ENCODE data around the gene SLC37A3. TPM values are rescaled to one million over a fixed set of nuclear protein-coding genes. Genes with fewer than 3 reads are reported as not detected.

Gene SLC37A3
- total RNA-seq, 2 donors from 2014 or later, result 37.4 to 55.7 TPM

GRCh38 chr7:140393756-140394306 lies 4.5 kb downstream of the SLC37A3 start:
- Histone ChIP-seq H3K9me3 (no peaks in the 10 kb centered on the region), H3K27ac (no peak overlapping the region), H3K4me1 (peaks cover 41% of the 10 kb centered on the region), H3K27me3 (no peaks in the 10 kb centered on the region), H3K36me3 (replicated peaks in 1 of 2; ENCODE audit: insufficient read depth in 1 of 2, low read depth in 2 of 2) (no peaks in the 10 kb centered on the region), H3K4me3 (no peak overlapping the region)
- TF ChIP-seq POLR2A (IDR thresholded peaks at IDR 0.05) (no peak), CTCF (IDR thresholded peaks at IDR 0.05) (no peak)
- 92 to 96% methylated on average over 12 of the region's 12 CpGs for WGBS, 2 donors
- ATAC-seq (no peak), DNase-seq (no peak)
- intact Hi-C loops (cut with DNase I), result no loop called here

GRCh38 chr7:140391634-140392033 lies 6.7 kb downstream of the SLC37A3 start:
- TF ChIP-seq POLR2A (IDR thresholded peaks at IDR 0.05) (no peak), CTCF (IDR thresholded peaks at IDR 0.05) (no peak)
- intact Hi-C loops (cut with DNase I), result no loop called here
- Histone ChIP-seq H3K4me3 (no peak overlapping the region), H3K27me3 (no peaks in the 10 kb centered on the region), H3K9me3 (no peaks in the 10 kb centered on the region), H3K4me1 (peaks cover 30% of the 10 kb centered on the region), H3K27ac (no peak overlapping the region), H3K36me3 (replicated peaks in 1 of 2; ENCODE audit: insufficient read depth in 1 of 2, low read depth in 2 of 2) (no peaks in the 10 kb centered on the region)
- DNase-seq (no peak), ATAC-seq (no peak)
- 75 to 79% methylated on average over 1 of the region's 1 CpG for WGBS, 2 donors

- Histone ChIP-seq H3K36me3 (replicated peaks in 1 of 2; ENCODE audit: insufficient read depth in 1 of 2, low read depth in 2 of 2) (no peaks in the 10 kb centered on the region), H3K4me3 (no peak overlapping the region), H3K27me3 (no peaks in the 10 kb centered on the region), H3K27ac (no peak overlapping the region), H3K4me1 (peaks cover 22% of the 10 kb centered on the region), H3K9me3 (no peaks in the 10 kb centered on the region)
- DNase-seq (peak in 1 of 4 donors; percentile 15), ATAC-seq (no peak)
- 63 to 79% methylated on average over 8 of the region's 8 CpGs for WGBS, 2 donors
- no peak for TF ChIP-seq CTCF (IDR thresholded peaks at IDR 0.05)
- no peak for TF ChIP-seq POLR2A (IDR thresholded peaks at IDR 0.05)
- intact Hi-C loops (cut with DNase I), result no loop called here
Measured at GRCh38 chr7:140390466-140391190, 7.7 kb downstream of the SLC37A3 start.

- DNase-seq, result no peak
- Histone ChIP-seq H3K9me3 (no peaks in the 10 kb centered on the region), H3K4me3 (no peak overlapping the region), H3K27ac (no peak overlapping the region), H3K4me1 (peaks cover 22% of the 10 kb centered on the region), H3K36me3 (replicated peaks in 1 of 2; ENCODE audit: insufficient read depth in 1 of 2, low read depth in 2 of 2) (no peaks in the 10 kb centered on the region), H3K27me3 (no peaks in the 10 kb centered on the region)
- intact Hi-C loops (cut with DNase I), result no loop called here
- WGBS, 2 donors, result 78 to 83% methylated on average over 4 of the region's 4 CpGs
- TF ChIP-seq POLR2A (IDR thresholded peaks at IDR 0.05) (no peak), CTCF (IDR thresholded peaks at IDR 0.05) (no peak)
- no peak for ATAC-seq
Measured at GRCh38 chr7:140390034-140390433, 8.3 kb downstream of the SLC37A3 start.

GRCh38 chr7:140389445-140389844 lies 8.9 kb downstream of the SLC37A3 start:
- no peaks in the 10 kb centered on the region for H3K9me3 ChIP-seq
- H3K4me1 ChIP-seq, result peaks cover 22% of the 10 kb centered on the region
- no peaks in the 10 kb centered on the region for H3K36me3 ChIP-seq (replicated peaks in 1 of 2; ENCODE audit: insufficient read depth in 1 of 2, low read depth in 2 of 2)
- TF ChIP-seq CTCF (IDR thresholded peaks at IDR 0.05) (no peak), POLR2A (IDR thresholded peaks at IDR 0.05) (no peak)
- DNase-seq (no peak), ATAC-seq (no peak)
- no peaks in the 10 kb centered on the region for H3K27me3 ChIP-seq
- no peak overlapping the region for H3K27ac ChIP-seq
- no peak overlapping the region for H3K4me3 ChIP-seq
- intact Hi-C loops (cut with DNase I), result no loop called here
- WGBS, 2 donors, result 84 to 96% methylated on average over 10 of the region's 10 CpGs
